GM12878 (cell line): ENCODE results near the gene FUS. TPM values are rescaled to one million over a fixed set of nuclear protein-coding genes. Genes with fewer than 3 reads are reported as not detected.
A peak's percentile ranks its signal among the peaks of the same experiment; 100 is the strongest.

Experiments
- ASH2L ChIP-seq: fragments of 300-600, 200-600 bp; sonication (generic); IDR thresholded peaks from 2 replicates; pipeline ENCODE4 v1.6.1; 2017; ENCODE audit warnings: low read depth, mild to moderate bottlenecking, borderline replicate concordance
- ELK1 ChIP-seq: IDR thresholded peaks from 2 replicates; pipeline ENCODE4 v1.6.1; 2012; ENCODE audit warnings: low read depth, low read length, improper control_type of control experiment
- NBN ChIP-seq: fragments of 450-650 bp; IDR thresholded peaks from 2 replicates; pipeline ENCODE4 v1.6.1; 2016
- POLR2A ChIP-seq: IDR thresholded peaks from 2 replicates; pipeline ENCODE4 v1.6.1; 2011; ENCODE audit warnings: low read depth, mild to moderate bottlenecking, low read length
- POLR2AphosphoS5 ChIP-seq: IDR thresholded peaks from 2 replicates; pipeline ENCODE4 v1.6.1; 2011; ENCODE audit warnings: mild to moderate bottlenecking, low read length, inconsistent platforms
- POU2F2 ChIP-seq: IDR thresholded peaks from 3 replicates; pipeline ENCODE4 v1.6.1; 2011; ENCODE audit warnings: low read depth, mild to moderate bottlenecking, low read length, borderline replicate concordance
- RFX5 ChIP-seq: IDR thresholded peaks from 2 replicates; pipeline ENCODE4 v1.6.1; 2011; ENCODE audit warnings: low read depth, low read length, improper control_type of control experiment
- SRF ChIP-seq, 2 experiments: IDR thresholded peaks; 2 replicates each; pipeline ENCODE4 v1.6.1; 2011; ENCODE audit warnings: low read depth in 2 of 2, low read length in 2 of 2, mild to moderate bottlenecking in 1 of 2, moderate library complexity in 1 of 2
- STAT3 ChIP-seq: IDR thresholded peaks from 2 replicates; pipeline ENCODE4 v1.6.1; 2011; ENCODE audit warnings: low read depth, low read length, improper control_type of control experiment
- WRNIP1 ChIP-seq: IDR thresholded peaks from 2 replicates; pipeline ENCODE4 v1.6.1; 2011; ENCODE audit warnings: low read depth, low read length, improper control_type of control experiment, borderline replicate concordance
- ZNF592 ChIP-seq: fragments of 450-650 bp; IDR thresholded peaks from 2 replicates; pipeline ENCODE4 v1.6.1; 2017; ENCODE audit warnings: mild to moderate bottlenecking, moderate library complexity
- polyA plus RNA-seq, 11 experiments: library from polyadenylated mRNA; depleted of rRNA in 4 of 11; unstranded in 6 of 11; stranded (reverse) in 5 of 11; fragments of >200 nt; fragmentation: Nextera tagmentation in 4 of 11; fragmentation: Illumina TruSeq in 1 of 11; extraction: Ambion mirVana in 4 of 11; extraction: Trizol in 1 of 11; gene quantifications; 1 replicate in 1 of 11; 2 replicates in 10 of 11; pipeline versions ENCODE4 v1.2.1 to v1.2.3, GENCODE V29; 2011 to 2016; ENCODE audit warnings: inconsistent platforms in 2 of 11, missing spikeins in 2 of 11, low read depth in 1 of 11
- total RNA-seq, 4 experiments: library from RNA; depleted of rRNA in 3 of 4; stranded (reverse); fragments of >200 nt in 3 of 4; fragmentation: Illumina TruSeq in 1 of 4; extraction: Trizol in 1 of 4; gene quantifications; 2 replicates each; pipeline versions ENCODE4 v1.2.1 to v1.2.3, GENCODE V29; 2013 to 2021
- TF ChIP-seq, protein P1 (sequence below): IDR thresholded peaks from 2 replicates; pipeline ENCODE4 v1.6.1; 2011; ENCODE audit warnings: low read depth, mild to moderate bottlenecking, low read length, moderate library complexity, borderline replicate concordance; ENCODE audit errors: extremely low read depth
- TF ChIP-seq, protein P2 (sequence below): fragments of 450-650 bp; IDR thresholded peaks from 2 replicates; pipeline ENCODE4 v1.6.1; 2017; ENCODE audit warnings: mild to moderate bottlenecking, low read depth, inconsistent platforms; ENCODE audit not compliant: poor library complexity, severe bottlenecking
- TF ChIP-seq, protein P3 (sequence below): IDR thresholded peaks from 2 replicates; pipeline ENCODE4 v1.6.1; 2011; ENCODE audit warnings: mild to moderate bottlenecking, low read depth, low read length, moderate library complexity; ENCODE audit not compliant: insufficient replicate concordance

The FUS gene
- total and polyA plus RNA-seq, 10 of the 15 experiments (the other 5 are each of a cell fraction or from before 2014, with no cell fraction given) = 46.8 to 521 (median 347) TPM

DNA sequence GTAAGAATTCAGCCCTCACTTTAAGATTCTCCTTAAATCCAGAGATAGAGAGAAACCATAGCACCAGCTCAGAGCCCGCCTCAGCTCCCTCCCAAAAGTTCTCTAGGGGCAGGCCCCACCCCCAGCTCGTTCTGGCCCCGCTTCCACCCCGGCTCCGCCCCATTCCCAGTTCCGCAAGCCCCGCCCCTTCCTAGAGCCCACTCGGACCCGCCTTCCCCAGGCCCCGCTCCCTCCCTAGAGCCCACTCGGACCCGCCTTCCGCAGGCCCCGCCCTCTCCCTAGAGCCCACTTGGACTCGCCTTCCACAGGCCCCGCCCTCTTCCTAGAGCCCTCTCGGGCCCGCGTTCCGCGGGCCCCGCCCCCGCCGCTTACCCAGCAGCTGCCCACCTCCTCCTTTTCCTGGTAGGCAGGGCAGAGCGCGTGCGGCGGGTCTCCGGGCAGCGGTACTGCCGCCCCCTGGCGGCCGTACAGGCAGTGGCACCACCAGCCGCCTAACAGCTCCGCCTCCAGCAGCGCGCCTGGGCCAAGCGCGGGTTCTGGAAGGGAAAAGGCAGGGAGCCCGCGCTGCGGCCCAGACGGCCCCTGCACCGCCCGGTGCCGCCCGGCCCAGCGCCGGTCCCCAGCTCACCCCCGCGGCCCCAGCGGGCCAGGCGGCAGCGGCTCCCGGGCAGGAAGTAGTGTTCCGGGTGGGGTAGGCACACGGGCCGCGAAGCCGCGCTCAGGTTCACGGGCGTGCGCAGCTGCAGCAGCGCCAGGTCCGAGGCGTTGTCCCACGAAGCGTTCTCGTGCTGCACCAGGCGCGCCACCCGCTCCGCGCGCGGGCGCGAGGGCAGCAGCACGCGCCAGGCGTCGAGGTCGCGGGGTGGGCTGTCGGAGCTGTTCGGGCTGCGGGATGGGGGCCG lies 37.6 kb upstream of the FUS start (continued):
- TF ChIP-seq ZNF592 (peak; percentile 71; the same call in 1 of the 2 replicates), ELK1 (0 out of 2 replicates have a peak, but pooled peaks have one; percentile 21), RFX5 (no peak), POLR2AphosphoS5 (no peak), NBN (0 out of 2 replicates have a peak, but pooled peaks have one; percentile 55), POU2F2 (no peak; the same call in 2 of the 3 replicates), WRNIP1 (no peak), ASH2L (no peak), SRF (IDR thresholded peaks at IDR 0.05; ENCODE audit: low read depth in 2 of 2, low read length in 2 of 2) (no peak), POLR2A (peak; percentile 36; the same call in 1 of the 2 replicates), STAT3 (no peak)
- TF ChIP-seq, protein P1, sequence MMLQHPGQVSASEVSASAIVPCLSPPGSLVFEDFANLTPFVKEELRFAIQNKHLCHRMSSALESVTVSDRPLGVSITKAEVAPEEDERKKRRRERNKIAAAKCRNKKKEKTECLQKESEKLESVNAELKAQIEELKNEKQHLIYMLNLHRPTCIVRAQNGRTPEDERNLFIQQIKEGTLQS = no peak
- TF ChIP-seq, protein P2, sequence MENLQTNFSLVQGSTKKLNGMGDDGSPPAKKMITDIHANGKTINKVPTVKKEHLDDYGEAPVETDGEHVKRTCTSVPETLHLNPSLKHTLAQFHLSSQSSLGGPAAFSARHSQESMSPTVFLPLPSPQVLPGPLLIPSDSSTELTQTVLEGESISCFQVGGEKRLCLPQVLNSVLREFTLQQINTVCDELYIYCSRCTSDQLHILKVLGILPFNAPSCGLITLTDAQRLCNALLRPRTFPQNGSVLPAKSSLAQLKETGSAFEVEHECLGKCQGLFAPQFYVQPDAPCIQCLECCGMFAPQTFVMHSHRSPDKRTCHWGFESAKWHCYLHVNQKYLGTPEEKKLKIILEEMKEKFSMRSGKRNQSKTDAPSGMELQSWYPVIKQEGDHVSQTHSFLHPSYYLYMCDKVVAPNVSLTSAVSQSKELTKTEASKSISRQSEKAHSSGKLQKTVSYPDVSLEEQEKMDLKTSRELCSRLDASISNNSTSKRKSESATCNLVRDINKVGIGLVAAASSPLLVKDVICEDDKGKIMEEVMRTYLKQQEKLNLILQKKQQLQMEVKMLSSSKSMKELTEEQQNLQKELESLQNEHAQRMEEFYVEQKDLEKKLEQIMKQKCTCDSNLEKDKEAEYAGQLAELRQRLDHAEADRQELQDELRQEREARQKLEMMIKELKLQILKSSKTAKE = no peak
- TF ChIP-seq, protein P3, sequence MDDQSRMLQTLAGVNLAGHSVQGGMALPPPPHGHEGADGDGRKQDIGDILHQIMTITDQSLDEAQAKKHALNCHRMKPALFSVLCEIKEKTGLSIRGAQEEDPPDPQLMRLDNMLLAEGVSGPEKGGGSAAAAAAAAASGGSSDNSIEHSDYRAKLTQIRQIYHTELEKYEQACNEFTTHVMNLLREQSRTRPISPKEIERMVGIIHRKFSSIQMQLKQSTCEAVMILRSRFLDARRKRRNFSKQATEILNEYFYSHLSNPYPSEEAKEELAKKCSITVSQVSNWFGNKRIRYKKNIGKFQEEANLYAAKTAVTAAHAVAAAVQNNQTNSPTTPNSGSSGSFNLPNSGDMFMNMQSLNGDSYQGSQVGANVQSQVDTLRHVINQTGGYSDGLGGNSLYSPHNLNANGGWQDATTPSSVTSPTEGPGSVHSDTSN = no peak
